BE2C (cell line): ENCODE measurements around the gene ESRP2.

Experiments
- DNase-seq: peaks from one replicate; pipeline ENCODE4 v3.0.0-alpha.2; 2020
- H3K27me3 ChIP-seq: fragments of 250-450 bp; sonication (Bioruptor Pico); 2 replicates; pipeline ENCODE4 v1.5.1; 2020; ENCODE audit warnings: mild to moderate bottlenecking
- H3K36me3 ChIP-seq: fragments of 250-450 bp; sonication (Bioruptor Pico); 2 replicates; pipeline ENCODE4 v1.5.1; 2020; ENCODE audit warnings: mild to moderate bottlenecking
- H3K4me1 ChIP-seq: fragments of 250-450 bp; sonication (Bioruptor Pico); 2 replicates; pipeline ENCODE4 v1.5.1; 2020
- H3K4me3 ChIP-seq: 2 replicates; pipeline ENCODE4 v1.5.1; 2011; ENCODE audit warnings: low read depth, low read length
- H3K9me3 ChIP-seq: fragments of 250-450 bp; sonication (Bioruptor Pico); 2 replicates; pipeline ENCODE4 v1.5.1; 2020
- TF ChIP-seq, protein P1 (sequence below): IDR thresholded peaks from 2 replicates; pipeline ENCODE4 v1.5.1; 2012; ENCODE audit warnings: mild to moderate bottlenecking, low read depth, low read length

The ESRP2 gene

DNA sequence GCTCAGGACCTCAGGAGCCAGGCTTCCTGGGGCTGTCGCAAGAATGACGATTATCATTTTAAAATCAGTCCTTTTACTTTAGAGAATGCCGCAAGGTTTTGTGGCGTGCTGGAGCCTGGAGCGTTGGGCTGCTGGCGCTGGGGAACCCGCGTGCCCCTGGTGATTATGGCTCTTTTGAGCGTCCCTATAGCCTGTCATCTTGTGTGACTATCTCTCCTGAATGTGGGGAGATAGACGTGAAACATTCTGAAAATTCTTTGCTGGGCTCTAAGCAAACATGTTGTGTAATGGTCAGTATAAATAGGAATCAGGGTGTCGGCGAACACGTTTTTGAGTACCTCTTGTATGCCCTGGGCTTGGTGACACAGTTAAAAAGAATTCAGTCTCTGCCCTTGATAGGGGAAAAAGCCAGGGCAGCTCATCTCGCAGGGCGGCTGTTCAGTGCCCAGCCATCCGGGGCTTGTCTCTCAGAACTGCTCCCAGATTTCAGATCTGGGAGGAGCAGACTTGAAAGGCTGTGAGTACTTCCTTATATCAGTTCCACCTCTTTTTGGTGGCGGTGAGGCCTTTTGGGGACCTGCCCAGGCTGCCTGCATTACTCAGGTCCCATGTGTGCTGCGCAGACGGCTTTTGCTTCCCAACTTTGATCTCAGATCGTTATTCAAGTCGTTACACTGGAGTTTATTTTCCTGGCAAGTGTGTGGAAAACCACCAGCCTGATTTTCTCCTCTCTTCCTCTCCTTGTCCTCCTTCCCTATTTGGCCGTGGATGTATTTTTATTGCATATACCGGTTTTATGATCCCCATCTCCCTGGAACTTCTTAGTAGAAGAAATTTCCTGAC lies 29.4 kb upstream of the ESRP2 start:
- H3K36me3 ChIP-seq = peaks cover 12% of the 10 kb centered on the region; the same call in 1 of the 2 replicates
- H3K4me1 ChIP-seq = peaks cover 6% of the 10 kb centered on the region; the same call in 1 of the 2 replicates
- H3K27me3 ChIP-seq = no peaks in the 10 kb centered on the region
- peak overlapping the region; percentile 93 for H3K4me3 ChIP-seq
- no peaks in the 10 kb centered on the region for H3K9me3 ChIP-seq
- peak; percentile 36 for DNase-seq
- TF ChIP-seq, protein P1, sequence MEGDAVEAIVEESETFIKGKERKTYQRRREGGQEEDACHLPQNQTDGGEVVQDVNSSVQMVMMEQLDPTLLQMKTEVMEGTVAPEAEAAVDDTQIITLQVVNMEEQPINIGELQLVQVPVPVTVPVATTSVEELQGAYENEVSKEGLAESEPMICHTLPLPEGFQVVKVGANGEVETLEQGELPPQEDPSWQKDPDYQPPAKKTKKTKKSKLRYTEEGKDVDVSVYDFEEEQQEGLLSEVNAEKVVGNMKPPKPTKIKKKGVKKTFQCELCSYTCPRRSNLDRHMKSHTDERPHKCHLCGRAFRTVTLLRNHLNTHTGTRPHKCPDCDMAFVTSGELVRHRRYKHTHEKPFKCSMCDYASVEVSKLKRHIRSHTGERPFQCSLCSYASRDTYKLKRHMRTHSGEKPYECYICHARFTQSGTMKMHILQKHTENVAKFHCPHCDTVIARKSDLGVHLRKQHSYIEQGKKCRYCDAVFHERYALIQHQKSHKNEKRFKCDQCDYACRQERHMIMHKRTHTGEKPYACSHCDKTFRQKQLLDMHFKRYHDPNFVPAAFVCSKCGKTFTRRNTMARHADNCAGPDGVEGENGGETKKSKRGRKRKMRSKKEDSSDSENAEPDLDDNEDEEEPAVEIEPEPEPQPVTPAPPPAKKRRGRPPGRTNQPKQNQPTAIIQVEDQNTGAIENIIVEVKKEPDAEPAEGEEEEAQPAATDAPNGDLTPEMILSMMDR = 0 out of 2 replicates have a peak, but pooled peaks have one; percentile 0

DNA sequence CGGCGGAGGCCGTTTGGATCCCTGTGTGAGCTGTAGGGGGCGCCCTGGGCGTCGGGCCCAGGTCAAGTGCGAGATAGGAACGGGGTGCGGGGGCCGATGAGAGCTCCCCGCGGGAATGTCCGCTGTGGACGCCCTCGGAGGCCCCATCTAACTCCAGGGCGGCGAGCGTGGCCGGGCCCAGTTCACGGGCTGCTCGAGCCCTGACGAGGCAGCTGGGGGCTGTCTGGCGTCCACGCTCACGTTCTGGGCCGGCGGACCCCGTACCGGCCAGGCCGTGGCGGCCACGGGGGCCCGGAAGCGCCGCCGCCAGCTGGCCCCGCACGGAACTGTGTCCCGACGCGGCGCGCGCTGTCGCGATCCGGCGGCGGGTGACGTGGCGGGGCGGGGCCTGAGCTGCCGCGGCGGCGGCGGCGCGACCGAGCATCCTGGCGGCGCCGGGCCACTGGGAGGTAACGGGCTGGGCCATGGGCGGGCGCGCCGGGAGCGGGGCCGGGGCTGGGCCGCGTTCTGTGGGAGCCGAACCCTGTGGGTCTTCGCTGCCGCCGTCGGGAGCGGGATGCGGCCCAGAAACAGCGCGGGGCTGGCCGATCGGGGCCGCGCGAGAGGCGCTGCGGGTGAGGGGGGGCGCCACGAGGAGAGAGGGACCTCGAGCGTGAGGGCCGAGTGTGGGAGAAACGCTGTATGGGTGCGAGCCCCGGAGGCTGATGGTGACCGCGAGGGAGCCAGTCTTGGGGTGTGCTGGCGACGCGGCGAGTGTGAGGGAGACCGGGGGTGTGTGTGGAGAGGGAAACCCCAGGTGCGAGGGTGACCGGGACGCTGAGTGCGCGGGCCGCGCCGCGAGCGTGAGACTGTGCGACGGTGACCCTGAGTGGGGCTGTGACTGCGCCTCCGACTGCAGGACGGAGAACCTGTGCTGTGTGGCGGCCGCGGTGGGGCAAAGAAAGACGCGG lies 28.5 kb upstream of the ESRP2 start, which contains the start of gene SLC7A6:
SLC7A6 (plus strand) TSS at position 399 of the 950 bp plus-strand sequence. CDS start 10,201 bp downstream, outside the sequence.
- H3K27me3 ChIP-seq = no peaks in the 10 kb centered on the region
- TF ChIP-seq, protein P1 = peak; percentile 63

DNA sequence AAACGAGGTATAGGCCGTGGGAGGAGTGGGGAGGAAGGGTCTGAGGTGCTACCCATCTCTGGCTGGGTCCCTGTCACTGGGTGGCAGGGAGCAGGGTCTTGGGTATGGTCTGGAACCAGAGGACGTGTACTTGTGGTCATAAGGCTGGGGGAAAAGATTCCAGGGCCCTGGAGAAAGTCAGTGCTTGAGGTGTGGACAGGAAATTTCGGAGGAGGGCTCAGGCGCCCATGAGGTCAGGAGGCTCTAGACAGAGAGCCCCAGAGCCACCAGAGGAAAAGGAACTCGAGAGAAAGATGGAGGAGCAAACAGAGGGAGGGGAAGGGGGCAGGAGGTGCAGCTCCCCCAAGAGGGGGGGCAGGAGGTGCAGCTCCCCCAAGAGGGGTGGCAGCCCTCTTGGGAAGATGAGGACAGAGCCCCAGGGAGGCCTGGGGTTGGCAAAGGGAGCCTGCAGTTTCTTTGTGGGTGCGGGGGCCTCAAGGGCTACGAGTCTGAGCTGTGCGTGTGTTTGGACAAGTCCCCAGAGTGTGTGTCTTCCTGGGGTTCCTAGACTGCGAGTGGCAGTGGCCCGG lies 27.7 kb upstream of the ESRP2 start:
- Histone ChIP-seq H3K4me1 (peaks cover 6% of the 10 kb centered on the region; the same call in 1 of the 2 replicates), H3K27me3 (no peaks in the 10 kb centered on the region), H3K36me3 (0 out of 2 replicates have a peak, but pooled peaks cover 5% of the 10 kb centered on the region), H3K4me3 (peak overlapping the region; percentile 93), H3K9me3 (no peaks in the 10 kb centered on the region)
- no peak for DNase-seq
- TF ChIP-seq, protein P1 = no peak

More for the DNA sequence above, 28.5 kb upstream of the ESRP2 start, which contains the start of gene SLC7A6:
- Histone ChIP-seq H3K4me1 (peaks cover 6% of the 10 kb centered on the region; the same call in 1 of the 2 replicates), H3K4me3 (peak within 1 kb of the TSS; percentile 93), H3K36me3 (peaks cover 9% of the 10 kb centered on the region; the same call in 1 of the 2 replicates), H3K9me3 (no peaks in the 10 kb centered on the region)
- peak; percentile 90 for DNase-seq

DNA sequence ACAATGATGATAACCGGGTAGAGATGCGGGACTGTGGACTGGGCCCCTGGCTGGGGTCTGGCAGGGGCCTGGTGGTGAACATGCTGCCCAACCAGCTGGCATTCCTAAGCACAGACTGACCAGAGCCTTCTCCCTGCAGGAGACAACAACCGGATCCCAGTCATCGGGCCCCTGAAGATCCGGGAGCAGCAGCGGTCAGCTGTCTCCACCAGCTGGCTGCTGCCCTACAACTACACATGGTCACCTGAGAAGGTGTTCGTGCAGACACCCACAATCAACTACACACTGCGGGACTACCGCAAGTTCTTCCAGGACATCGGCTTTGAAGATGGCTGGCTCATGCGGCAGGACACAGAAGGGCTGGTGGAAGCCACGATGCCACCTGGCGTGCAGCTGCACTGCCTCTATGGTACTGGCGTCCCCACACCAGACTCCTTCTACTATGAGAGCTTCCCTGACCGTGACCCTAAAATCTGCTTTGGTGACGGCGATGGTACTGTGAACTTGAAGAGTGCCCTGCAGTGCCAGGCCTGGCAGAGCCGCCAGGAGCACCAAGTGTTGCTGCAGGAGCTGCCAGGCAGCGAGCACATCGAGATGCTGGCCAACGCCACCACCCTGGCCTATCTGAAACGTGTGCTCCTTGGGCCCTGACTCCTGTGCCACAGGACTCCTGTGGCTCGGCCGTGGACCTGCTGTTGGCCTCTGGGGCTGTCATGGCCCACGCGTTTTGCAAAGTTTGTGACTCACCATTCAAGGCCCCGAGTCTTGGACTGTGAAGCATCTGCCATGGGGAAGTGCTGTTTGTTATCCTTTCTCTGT lies 23.3 kb upstream of the ESRP2 start:
- TF ChIP-seq, protein P1 = no peak
- Histone ChIP-seq H3K27me3 (no peaks in the 10 kb centered on the region), H3K4me1 (no peaks in the 10 kb centered on the region), H3K9me3 (no peaks in the 10 kb centered on the region), H3K4me3 (no peak overlapping the region), H3K36me3 (no peaks in the 10 kb centered on the region)
- DNase-seq = no peak
